ENCODE measurements around the gene DMRTA1. TPM values are rescaled to one million over a fixed set of nuclear protein-coding genes. Genes with fewer than 3 reads are reported as not detected.

Gene DMRTA1
- 1.8 TPM for total RNA-seq
- long read RNA-seq, full-length matches to known transcripts: 3 of 4 reads
- long read RNA-seq, partial matches to known transcripts: 0 of 4 reads
- long read RNA-seq, other reads (novel, unspliced or antisense): 1 of 4 reads

- H3K4me1 ChIP-seq: peaks cover 5% of the 10 kb centered on the region
- peak within 1 kb of the TSS; percentile 83 for H3K27ac ChIP-seq
- H3K36me3 ChIP-seq: no peaks in the 10 kb centered on the region
- H3K27me3 ChIP-seq: peaks cover 38% of the 10 kb centered on the region
- ATAC-seq (peak; percentile 97), DNase-seq (peak; percentile 92)
- intact Hi-C loops (cut with DNase I): no loop called here
- no peaks in the 10 kb centered on the region for H3K9me3 ChIP-seq
- TF ChIP-seq, protein P1, sequence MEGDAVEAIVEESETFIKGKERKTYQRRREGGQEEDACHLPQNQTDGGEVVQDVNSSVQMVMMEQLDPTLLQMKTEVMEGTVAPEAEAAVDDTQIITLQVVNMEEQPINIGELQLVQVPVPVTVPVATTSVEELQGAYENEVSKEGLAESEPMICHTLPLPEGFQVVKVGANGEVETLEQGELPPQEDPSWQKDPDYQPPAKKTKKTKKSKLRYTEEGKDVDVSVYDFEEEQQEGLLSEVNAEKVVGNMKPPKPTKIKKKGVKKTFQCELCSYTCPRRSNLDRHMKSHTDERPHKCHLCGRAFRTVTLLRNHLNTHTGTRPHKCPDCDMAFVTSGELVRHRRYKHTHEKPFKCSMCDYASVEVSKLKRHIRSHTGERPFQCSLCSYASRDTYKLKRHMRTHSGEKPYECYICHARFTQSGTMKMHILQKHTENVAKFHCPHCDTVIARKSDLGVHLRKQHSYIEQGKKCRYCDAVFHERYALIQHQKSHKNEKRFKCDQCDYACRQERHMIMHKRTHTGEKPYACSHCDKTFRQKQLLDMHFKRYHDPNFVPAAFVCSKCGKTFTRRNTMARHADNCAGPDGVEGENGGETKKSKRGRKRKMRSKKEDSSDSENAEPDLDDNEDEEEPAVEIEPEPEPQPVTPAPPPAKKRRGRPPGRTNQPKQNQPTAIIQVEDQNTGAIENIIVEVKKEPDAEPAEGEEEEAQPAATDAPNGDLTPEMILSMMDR (IDR thresholded peaks at IDR 0.05): no peak
- H3K4me3 ChIP-seq: peak within 1 kb of the TSS; percentile 62
Measured at GRCh38 chr9:22446589-22446949, at the start of gene DMRTA1. Gene DMRTA1, plus strand, starts transcription at chr9:22446824. Its CDS starts 242 bp downstream, at chr9:22447066.

- H3K4me1 ChIP-seq: no peaks in the 10 kb centered on the region
- no peak overlapping the region for H3K27ac ChIP-seq
- H3K4me3 ChIP-seq: no peak overlapping the region
- H3K9me3 ChIP-seq: no peaks in the 10 kb centered on the region
- intact Hi-C loops (cut with DNase I): no loop called here
- DNase-seq (no peak), ATAC-seq (no peak)
- TF ChIP-seq, protein P1 (IDR thresholded peaks at IDR 0.05): no peak
- H3K27me3 ChIP-seq: no peaks in the 10 kb centered on the region
- no peaks in the 10 kb centered on the region for H3K36me3 ChIP-seq
Measured at GRCh38 chr9:22401671-22402070, 45.0 kb upstream of the DMRTA1 start.

DNA sequence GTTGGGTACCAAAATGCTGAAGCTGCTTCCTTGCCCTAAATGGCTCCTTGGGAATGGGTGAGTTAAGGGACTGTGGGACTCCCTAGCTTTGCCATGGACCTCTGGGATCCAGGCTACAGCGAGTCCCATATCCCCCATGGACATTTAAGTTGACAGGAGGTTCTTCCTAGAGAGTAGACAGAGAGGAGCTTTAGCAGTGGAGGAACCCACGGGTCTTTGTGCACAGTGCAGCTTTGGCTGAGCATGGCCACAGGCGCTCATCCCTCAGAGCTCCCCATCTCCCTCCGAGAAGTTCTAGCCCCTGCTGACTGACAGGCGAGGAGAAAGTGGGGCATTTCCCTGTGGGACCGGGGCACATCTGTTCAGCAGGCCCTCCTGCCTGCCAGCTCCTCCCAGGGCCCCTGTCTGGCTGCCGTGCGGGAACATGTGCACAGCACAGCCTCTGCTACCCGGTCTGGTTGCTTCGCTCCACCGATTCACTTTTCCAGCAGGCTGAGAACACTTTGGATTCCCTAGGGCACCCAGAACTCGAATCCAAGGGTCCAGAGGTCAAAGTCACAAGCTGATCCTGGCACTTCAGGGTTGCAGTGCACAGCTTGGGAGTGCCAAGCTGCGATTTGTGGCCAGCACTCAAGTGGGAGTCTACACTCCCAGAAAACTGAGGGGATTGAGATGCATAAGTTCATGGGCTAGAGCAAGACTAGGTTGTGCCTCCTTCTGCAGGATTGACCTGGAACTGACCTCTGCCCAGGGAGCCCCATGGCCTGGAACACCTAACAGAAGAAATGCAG is 40.6 kb upstream of the DMRTA1 start:
- Histone ChIP-seq H3K36me3 (no peaks in the 10 kb centered on the region), H3K27me3 (no peaks in the 10 kb centered on the region), H3K27ac (no peak overlapping the region), H3K4me1 (no peaks in the 10 kb centered on the region), H3K9me3 (no peaks in the 10 kb centered on the region), H3K4me3 (no peak overlapping the region)
- no peak for ATAC-seq
- DNase-seq: no peak
- intact Hi-C loops (cut with DNase I): no loop called here
- TF ChIP-seq, protein P1 (IDR thresholded peaks at IDR 0.05): no peak

- intact Hi-C loops (cut with DNase I): no loop called here
- ATAC-seq: no peak
- H3K4me1 ChIP-seq: no peaks in the 10 kb centered on the region
- H3K27me3 ChIP-seq: no peaks in the 10 kb centered on the region
- no peak overlapping the region for H3K27ac ChIP-seq
- no peak overlapping the region for H3K4me3 ChIP-seq
- no peaks in the 10 kb centered on the region for H3K9me3 ChIP-seq
- H3K36me3 ChIP-seq: no peaks in the 10 kb centered on the region
- TF ChIP-seq, protein P1 (IDR thresholded peaks at IDR 0.05): no peak
- DNase-seq: no peak
Measured at GRCh38 chr9:22413884-22414283, 32.7 kb upstream of the DMRTA1 start.

DNA sequence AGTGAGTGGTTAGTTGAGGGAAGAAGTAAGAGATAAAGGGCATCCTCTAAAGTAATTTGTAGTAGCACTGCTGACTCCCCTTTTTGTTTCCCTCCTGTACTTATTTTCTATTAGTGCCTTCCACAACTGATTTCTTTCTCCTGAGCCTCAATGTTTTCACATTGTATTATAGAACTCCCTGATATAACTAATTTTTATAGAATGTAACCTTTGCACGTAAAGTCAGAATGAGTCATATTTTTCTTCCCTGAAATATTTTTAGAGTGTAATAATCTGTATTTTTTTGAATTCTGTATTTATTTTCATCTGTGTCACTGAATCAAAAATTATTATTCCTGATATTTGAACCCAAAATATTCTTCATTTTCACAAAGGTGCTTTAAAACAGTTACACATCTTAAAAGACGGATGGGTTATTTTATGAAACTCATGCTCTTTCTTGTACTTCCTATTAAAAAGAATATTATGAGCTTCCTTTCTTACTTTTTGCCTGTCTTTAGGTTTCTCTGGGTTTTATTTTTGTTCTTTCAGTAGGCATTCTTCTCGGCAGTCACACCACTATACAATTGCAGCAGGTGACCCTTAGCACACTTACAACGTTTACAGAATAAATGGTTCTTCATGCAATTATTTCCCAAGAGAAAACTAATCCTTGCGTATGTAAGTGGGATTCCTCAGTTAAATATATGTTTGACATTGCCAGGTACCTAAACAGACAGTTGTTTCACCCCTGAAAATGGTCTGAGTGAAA is 30.5 kb upstream of the DMRTA1 start:
- intact Hi-C loops (cut with DNase I): no loop called here
- DNase-seq: no peak
- ATAC-seq: no peak
- Histone ChIP-seq H3K9me3 (no peaks in the 10 kb centered on the region), H3K4me1 (no peaks in the 10 kb centered on the region), H3K27me3 (no peaks in the 10 kb centered on the region), H3K36me3 (no peaks in the 10 kb centered on the region), H3K27ac (no peak overlapping the region), H3K4me3 (no peak overlapping the region)
- TF ChIP-seq, protein P1 (IDR thresholded peaks at IDR 0.05): no peak
